ENCODE measurements around the gene NUP210.

Gene NUP210

DNA sequence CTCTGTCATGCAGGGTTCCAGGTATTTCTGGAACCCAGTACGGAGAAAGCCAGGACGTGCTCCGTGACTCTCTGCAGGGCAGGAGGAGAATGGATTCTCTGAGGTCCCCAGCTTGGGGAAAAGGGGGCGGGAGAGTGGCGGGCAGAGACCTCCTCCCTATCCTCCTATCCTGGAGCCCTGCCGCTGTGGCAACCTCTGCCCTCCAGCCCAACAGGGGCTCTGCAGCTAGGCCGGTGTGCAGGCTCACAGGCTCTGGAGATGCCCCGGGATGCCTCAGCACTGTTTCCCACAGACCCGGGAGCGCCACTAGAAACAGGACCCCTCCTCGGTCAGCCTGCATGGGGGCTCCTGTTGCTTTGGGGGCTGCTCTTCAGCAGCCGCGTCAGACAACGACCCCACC lies 43.1 kb downstream of the NUP210 start:
- TF ChIP-seq, protein P1, sequence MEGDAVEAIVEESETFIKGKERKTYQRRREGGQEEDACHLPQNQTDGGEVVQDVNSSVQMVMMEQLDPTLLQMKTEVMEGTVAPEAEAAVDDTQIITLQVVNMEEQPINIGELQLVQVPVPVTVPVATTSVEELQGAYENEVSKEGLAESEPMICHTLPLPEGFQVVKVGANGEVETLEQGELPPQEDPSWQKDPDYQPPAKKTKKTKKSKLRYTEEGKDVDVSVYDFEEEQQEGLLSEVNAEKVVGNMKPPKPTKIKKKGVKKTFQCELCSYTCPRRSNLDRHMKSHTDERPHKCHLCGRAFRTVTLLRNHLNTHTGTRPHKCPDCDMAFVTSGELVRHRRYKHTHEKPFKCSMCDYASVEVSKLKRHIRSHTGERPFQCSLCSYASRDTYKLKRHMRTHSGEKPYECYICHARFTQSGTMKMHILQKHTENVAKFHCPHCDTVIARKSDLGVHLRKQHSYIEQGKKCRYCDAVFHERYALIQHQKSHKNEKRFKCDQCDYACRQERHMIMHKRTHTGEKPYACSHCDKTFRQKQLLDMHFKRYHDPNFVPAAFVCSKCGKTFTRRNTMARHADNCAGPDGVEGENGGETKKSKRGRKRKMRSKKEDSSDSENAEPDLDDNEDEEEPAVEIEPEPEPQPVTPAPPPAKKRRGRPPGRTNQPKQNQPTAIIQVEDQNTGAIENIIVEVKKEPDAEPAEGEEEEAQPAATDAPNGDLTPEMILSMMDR (IDR thresholded peaks at IDR 0.05; ENCODE audit: extremely low read depth, missing control alignments): no peak
- DNase-seq (ENCODE audit: low spot score): no peak

DNA sequence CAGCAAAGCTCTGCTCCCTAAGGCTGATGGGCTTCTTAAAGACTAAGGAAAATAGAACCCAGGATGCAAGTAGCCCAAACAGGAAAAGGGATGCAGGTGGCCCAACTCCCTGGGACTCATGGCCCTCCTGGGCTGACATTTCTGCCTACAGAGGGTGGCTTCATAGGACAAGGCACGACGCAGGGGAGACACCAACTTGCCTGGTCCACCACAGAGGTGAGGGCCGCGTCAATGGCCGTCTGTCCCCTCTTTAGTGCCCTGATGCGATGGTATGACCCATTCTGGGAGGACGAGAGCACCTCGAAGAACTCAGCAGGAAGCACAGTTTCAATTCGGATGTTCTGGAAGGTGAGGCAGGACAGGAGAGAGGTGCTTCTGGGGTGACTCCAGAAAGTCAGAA lies 44.0 kb downstream of the NUP210 start:
- TF ChIP-seq, protein P1 (IDR thresholded peaks at IDR 0.05; ENCODE audit: extremely low read depth, missing control alignments): no peak
- DNase-seq (ENCODE audit: low spot score): no peak

DNA sequence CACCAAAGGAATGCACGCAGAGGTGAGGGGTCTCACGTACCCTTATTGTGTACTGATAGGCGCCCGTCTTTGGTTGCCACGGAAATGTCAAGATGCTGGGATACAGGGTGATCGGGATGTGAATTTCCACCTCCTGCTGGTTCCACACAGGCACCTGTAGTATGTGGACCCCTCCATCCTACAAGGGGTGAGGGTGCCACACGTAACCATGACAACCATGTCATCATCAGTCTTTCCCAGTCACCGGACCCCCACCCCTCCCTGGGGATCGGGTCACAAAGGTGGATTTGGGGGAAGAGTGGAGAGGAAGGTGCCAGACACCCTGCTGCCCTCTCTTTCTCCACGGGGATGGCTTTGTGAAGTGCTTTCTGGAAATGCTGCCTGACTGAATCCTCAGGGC lies 44.7 kb downstream of the NUP210 start:
- TF ChIP-seq, protein P1 (IDR thresholded peaks at IDR 0.05; ENCODE audit: extremely low read depth, missing control alignments): no peak
- no peak for DNase-seq (ENCODE audit: low spot score)

DNA sequence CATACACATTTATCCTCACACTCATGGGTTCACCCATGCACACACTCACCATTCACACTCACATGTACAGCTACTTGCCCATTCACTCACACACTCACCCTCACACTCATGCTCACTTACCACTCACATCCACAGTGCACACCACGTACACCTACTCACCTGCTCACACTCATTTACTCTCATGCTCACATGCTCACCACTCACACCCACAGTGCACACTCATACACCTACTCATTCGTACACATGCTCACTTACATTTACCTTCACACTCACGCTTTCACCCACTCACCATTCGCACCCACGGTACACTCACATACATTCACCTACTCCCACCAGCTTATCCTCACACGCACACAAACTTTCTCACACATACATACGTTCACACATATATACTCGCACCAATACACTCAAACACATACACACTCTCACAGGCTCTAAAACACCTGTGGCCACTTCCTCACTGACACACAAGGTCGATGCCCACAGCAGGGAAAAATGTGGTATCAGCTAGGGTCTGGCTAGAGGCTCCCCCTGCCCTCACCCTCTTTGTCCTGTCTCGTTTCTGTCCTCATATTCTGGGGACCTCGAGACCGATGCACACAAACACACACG lies 46.0 kb downstream of the NUP210 start:
- TF ChIP-seq, protein P1 (IDR thresholded peaks at IDR 0.05; ENCODE audit: extremely low read depth, missing control alignments): no peak
- DNase-seq (ENCODE audit: low spot score): no peak

DNA sequence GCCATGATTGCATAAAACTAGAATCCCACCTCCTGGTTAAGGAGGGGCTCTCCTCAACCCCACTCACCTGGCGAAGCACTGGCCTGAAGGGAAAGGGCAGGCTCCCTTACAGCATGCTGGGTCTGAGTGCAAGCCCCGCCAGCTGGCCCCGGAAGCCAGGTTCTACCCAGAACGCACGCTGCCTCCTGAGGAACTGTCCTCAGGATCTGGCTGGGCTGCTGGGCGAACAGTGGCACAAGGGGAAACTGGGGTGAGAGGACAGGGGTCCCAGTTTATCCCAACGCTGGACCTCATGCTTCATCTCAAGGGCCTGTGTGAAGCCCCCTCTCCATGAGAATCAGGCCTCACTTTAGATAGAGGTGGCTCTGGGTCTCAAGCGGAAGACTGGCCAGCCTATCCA lies 47.5 kb downstream of the NUP210 start:
- DNase-seq (ENCODE audit: low spot score): no peak
- TF ChIP-seq, protein P1 (IDR thresholded peaks at IDR 0.05; ENCODE audit: extremely low read depth, missing control alignments): no peak

DNA sequence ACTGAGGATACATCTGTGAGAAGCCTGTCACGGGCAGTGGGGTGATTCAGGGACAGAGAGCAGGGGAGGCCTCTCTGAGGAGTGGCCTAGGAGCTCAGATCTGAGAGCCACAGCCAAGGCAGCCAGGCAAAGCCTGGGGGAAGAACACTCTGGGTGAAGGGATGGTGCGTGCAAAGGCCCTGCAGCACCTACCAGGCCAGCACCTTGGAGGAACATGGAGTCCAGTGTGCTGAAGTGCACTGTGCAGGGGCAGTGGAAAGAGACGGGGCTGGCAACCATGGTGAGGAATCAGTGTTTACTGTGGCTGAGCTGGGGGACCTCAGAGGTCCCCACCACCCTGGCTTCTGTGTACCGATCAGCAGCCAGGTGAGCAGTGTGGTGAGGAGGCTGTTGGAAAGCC lies 48.0 kb downstream of the NUP210 start:
- TF ChIP-seq, protein P1 (IDR thresholded peaks at IDR 0.05; ENCODE audit: extremely low read depth, missing control alignments): no peak
- no peak for DNase-seq (ENCODE audit: low spot score)

DNA sequence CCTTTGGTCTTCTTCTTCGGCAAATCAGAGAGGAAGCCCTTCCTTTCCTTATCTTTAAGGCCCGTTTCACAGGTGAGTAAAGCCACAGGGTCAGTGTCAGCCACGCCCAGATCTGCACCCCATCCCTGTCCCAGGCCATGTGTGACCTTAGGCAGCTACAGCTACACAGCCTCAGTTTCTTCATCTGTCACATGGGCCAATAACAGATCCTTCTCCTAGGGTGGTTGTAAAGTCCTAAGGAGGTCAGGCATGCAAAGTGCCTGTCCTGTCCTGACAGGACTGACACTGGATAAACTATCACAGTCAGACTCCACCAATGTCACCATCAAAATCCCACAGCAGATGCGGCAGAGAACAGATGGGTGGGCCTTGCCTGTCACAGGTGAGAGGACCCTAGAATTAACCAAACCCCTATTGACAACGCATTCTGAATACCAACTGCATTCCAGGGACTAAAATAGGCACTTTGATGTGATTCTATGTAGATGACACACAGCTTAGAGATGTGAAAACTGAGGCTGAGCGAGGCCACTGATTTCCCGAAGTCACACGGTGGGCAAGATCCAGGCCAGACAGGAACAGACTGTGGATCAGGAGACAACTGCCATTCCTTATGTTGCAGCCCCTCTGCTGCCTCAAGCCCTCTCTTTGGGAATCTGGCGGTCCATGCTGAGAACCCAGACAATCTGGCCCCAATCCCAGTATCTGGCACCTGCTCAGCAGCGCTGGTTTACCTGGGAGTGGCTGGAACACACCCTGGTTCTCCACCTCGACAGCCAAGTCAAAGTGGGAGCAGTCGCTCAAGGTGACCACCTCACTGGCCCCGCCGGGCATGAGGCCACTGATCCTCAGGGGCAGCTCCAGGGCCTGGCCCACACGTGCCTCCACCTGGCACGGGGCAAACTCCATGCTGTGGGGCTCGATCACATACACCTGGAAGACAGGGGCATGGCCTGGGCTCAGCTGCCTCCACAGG lies 48.7 kb downstream of the NUP210 start:
- TF ChIP-seq, protein P1 (IDR thresholded peaks at IDR 0.05; ENCODE audit: extremely low read depth, missing control alignments): no peak
- no peak for DNase-seq (ENCODE audit: low spot score)
